ENCODE measurements around the gene GPR32.
"Not testable (repeated sequence)": the region's sequence is repeated elsewhere in the genome, so short reads cannot be mapped to it uniquely, and the experiment has no call there.

GPR32 gene

GRCh38 chr19:50770164-50770563 lies at the start of gene GPR32:
GPR32 (plus strand) TSS chr19:50770464; CDS start chr19:50770601, 137 bp downstream.
- not testable (repeated sequence) for DNase-seq

- no peak for DNase-seq
Observed at GRCh38 chr19:50720921-50721381, 49.3 kb upstream of the GPR32 start.

- no peak for DNase-seq
Observed at GRCh38 chr19:50721441-50722137, 48.7 kb upstream of the GPR32 start.

- no peak for DNase-seq
Observed at GRCh38 chr19:50722201-50723013, 47.9 kb upstream of the GPR32 start.

DNA sequence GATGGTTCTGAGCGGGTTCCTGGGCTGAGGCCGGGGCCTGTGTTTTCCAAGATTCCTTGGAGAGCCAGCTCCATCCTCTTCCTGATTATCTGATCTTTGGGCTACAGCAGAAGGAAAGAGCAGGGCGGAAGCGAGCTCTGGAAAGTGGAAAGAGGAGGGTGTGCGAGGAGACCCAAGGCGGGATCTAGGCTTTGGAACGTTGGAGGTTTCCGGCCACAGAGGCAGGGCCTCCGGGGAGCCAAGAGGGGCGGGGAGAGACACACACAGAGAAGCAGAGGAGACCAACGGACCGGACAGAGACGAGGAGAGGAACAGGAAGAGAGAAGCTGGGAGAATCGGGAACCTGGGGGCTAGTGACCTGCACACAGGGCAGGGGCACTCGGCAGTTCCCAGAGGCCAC lies 47.2 kb upstream of the GPR32 start, which contains the start of gene CLEC11A:
Gene CLEC11A, plus strand, starts transcription at position 296 of the 400 bp plus-strand sequence. CDS start 162 bp downstream, outside the sequence.
- DNase-seq = no peak

- no peak for DNase-seq
Observed at GRCh38 chr19:50723735-50724521, 46.3 kb upstream of the GPR32 start.

GRCh38 chr19:50724522-50725217 lies 45.6 kb upstream of the GPR32 start:
- peak; percentile 93 for DNase-seq

DNA sequence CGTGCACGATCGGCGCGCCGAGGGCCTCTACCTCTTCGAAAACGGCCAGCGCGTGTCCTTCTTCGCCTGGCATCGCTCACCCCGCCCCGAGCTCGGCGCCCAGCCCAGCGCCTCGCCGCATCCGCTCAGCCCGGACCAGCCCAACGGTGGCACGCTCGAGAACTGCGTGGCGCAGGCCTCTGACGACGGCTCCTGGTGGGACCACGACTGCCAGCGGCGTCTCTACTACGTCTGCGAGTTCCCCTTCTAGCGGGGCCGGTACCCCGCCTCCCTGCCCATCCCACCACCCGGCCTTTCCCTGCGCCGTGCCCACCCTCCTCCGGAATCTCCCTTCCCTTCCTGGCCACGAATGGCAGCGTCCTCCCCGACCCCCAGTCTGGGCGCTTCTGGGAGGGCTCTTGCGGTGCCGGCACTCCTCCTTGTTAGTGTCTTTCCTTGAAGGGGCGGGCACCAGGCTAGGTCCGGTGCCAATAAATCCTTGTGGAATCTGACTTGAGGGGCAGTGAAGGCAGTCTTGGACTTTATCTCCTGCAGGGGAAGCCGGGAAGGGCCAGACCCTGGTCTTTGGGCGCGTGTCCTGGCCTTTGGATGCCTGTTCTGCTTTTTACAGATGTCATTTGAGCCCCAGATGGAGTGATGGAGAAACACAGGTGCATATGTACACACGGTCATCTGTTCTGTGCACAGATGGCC lies 44.9 kb upstream of the GPR32 start:
- DNase-seq = no peak

GRCh38 chr19:50725911-50726230 lies 44.4 kb upstream of the GPR32 start:
- no peak for DNase-seq

GRCh38 chr19:50728084-50728737 lies 42.1 kb upstream of the GPR32 start:
- DNase-seq = peak; percentile 75

DNA sequence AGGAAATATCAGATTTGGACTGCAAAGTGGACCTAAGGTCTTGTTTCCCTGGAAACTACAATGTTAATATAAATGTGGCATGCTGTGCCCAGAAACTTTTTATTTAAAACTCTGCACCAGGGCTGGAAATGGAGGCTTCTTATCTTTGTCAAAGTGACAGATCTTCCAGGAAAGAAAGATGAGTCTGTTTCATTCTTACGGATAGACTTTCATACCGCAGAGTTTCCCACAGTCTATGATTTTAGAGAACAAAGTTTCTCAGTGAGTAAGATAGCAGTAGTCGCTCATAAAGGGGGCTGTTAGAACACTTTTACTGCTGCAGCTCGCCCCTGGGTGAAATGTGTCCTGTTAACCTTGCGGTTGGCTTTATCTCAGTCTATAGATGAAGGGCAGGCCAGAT lies 40.4 kb upstream of the GPR32 start:
- DNase-seq = no peak

- DNase-seq = no peak
Observed at GRCh38 chr19:50735869-50736268, 34.4 kb upstream of the GPR32 start.

DNA sequence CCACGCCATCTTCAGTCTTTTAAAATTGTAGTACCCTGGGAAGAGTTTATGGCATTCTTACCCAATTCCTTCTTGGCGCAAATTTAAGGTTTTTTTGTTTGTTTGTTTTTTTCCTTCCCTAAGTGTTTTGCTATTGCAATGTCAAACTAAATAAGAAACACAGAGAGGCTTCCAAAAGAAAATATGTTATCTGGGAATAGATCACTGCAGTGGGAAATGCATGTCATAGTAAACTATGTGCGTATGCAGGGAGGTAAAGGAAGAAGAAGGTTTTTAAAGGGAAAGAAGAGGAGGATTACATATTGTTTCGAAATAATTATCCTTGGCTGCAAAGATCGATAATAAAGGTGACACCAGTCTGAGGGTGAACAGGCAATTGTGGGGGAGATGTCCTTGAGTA lies 33.9 kb upstream of the GPR32 start:
- no peak for DNase-seq

DNA sequence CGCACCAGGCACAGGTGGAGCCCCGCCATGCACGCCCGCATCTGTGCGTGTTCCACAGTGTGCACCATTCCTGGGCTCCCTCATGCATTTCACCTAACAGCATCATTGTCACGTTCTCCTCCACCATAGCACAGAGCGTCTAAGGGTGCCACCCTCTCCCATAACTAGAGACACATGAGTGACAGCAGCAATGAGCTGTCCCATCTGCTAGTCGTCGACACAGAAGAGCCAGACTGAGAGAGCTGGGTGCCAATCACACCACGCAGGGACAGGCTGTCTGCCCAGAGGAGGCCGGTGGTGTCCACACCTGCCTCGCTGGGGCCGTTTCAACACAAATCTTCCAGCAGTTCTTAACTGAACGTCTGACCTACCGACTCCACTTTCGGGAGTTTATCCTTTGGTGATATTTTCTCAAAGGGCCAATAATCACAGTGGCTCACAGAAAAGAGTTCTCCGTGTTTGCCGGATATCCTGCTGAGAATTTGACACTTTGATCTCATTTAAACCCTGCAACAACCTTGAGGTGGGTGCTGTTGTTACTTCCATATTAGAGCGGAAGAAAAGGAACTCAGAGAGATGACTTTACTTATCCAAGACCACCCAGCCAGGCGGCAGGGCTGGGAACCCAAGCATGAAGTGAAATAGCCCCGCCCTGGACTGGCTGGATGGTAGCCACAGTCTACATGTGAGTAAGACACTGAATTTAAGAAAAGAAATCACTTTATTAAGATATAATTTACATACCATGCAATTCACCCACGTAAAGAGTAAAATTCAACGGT lies 30.9 kb upstream of the GPR32 start:
- DNase-seq = no peak

DNA sequence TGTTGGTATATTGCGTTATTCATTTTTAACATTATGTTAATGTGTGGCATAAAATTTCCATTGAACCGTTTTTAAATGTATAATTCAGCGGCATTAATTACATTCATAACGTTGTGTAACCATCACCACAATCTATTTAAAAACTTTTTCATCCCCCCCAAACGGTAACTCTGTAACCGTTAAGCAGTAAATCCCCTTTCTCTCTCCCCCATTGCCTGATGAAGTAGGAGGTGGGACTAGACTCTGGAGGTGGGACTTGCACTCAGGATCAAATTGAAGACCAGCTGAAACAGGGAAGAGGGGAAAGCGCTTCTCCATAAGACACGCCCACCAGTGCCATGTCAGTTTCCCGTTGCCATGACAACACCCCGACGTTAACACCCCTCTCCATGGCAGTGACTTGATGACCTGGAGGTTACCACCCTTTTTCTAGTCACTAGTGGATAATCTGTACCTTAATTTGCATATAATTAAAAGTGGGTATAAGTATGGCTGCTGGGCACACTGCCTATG lies 30.3 kb upstream of the GPR32 start:
- DNase-seq = no peak

- DNase-seq = no peak
Observed at GRCh38 chr19:50741179-50741933, 28.9 kb upstream of the GPR32 start.

DNA sequence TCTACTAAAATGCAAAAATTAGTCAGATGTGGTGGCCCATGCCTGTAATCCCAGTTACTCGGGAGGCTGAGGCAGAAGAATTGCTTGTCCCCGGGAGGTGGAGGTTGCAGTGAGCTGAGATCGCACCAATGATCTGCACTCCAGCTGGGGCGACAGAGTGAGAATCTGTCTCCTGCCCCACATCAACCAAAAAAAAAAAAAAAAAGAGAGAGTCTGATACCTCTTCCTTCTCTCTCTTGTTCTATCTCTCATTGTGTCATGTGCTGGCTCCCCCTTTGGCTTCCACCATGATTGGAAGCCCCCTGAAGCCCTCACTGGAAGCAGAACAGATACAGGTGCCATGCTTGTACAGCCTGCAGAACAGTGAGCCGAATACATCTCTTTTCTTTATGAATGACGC lies 26.7 kb upstream of the GPR32 start:
- no peak for DNase-seq

- no peak for DNase-seq
Observed at GRCh38 chr19:50745221-50745620, 25.0 kb upstream of the GPR32 start.

GRCh38 chr19:50747141-50747540 lies 23.1 kb upstream of the GPR32 start:
- not testable (repeated sequence) for DNase-seq

GRCh38 chr19:50749490-50749889 lies 20.8 kb upstream of the GPR32 start:
- DNase-seq = no peak
